H1 (cell line): Measurements from ENCODE around the gene GNAS. TPM values are rescaled to one million over a fixed set of nuclear protein-coding genes. Genes with fewer than 3 reads are reported as not detected.

Experiments used
- CTCF ChIA-PET: fragments of 300-600 bp; sonication (Branson Sonifier 250); formaldehyde crosslinking; loops from one replicate; lab custom pipeline; 2021; ENCODE audit not compliant: partially characterized antibody; lab: Charles Lee
- POLR2A ChIA-PET: fragments of 300-600 bp; sonication (Branson Sonifier 250); formaldehyde crosslinking; loops from one replicate; lab custom pipeline; 2021; ENCODE audit warnings: inconsistent platforms; ENCODE audit not compliant: partially characterized antibody; lab: Charles Lee
- DNase-seq, 2 experiments: peaks; one replicate each; pipeline versions ENCODE4 v3.0.0 to v3.0.0-alpha.2; 2010 to 2022; ENCODE audit warnings: low spot score in 2 of 2, low read depth in 1 of 2, mixed read lengths in 1 of 2
- FAIRE-seq: peaks from 2 replicates; lab custom pipeline; 2011; peaks lifted over from hg19 to GRCh38; lab: Jason Lieb, UNC
- H2AFZ ChIP-seq: 2 replicates; pipeline ENCODE4 v1.8.1; 2012; ENCODE audit warnings: low read length, inconsistent platforms
- H2AK5ac ChIP-seq: 2 replicates; pipeline ENCODE4 v1.6.1; 2013; ENCODE audit warnings: low read depth, low read length
- H2BK120ac ChIP-seq: replicated peaks from 2 replicates; pipeline ENCODE3; 2013; ENCODE audit warnings: low read depth, low read length, inconsistent platforms
- H2BK12ac ChIP-seq: 2 replicates; pipeline ENCODE4 v1.6.1; 2013; ENCODE audit warnings: low read depth, low read length
- H2BK15ac ChIP-seq: 2 replicates; pipeline ENCODE4 v1.6.1; 2013; ENCODE audit warnings: low read length
- H2BK20ac ChIP-seq: 2 replicates; pipeline ENCODE4 v1.6.1; 2013; ENCODE audit warnings: low read length
- H2BK5ac ChIP-seq: 2 replicates; pipeline ENCODE4 v1.6.1; 2013; ENCODE audit warnings: low read depth, low read length
- H3K14ac ChIP-seq: 2 replicates; pipeline ENCODE4 v1.6.1; 2013; ENCODE audit warnings: inconsistent platforms; ENCODE audit not compliant: insufficient read length
- H3K18ac ChIP-seq: 2 replicates; pipeline ENCODE4 v1.6.1; 2013; ENCODE audit warnings: low read length; ENCODE audit errors: extremely low read depth
- H3K23ac ChIP-seq: 2 replicates; pipeline ENCODE4 v1.6.1; 2013; ENCODE audit warnings: inconsistent platforms; ENCODE audit not compliant: insufficient read length
- H3K23me2 ChIP-seq: 2 replicates; pipeline ENCODE4 v1.6.1; 2013; ENCODE audit warnings: low read depth, low read length
- H3K27ac ChIP-seq: 2 replicates; pipeline ENCODE4 v1.6.1; 2011; ENCODE audit warnings: low read depth, low read length, inconsistent platforms
- H3K27me3 ChIP-seq, 4 experiments: replicated peaks in 1 of 4; 1 replicate in 1 of 4; 2 replicates in 3 of 4; pipeline versions ENCODE4 v1.6.1 to v1.8.1; 2011 to 2013; ENCODE audit warnings: low read length in 3 of 4, mild to moderate bottlenecking in 3 of 4, inconsistent platforms in 2 of 4, mixed read lengths in 2 of 4, moderate library complexity in 1 of 4; ENCODE audit not compliant: control insufficient read depth in 3 of 4, insufficient read depth in 3 of 4; ENCODE audit errors: extremely low read depth in 1 of 4
- H3K36me3 ChIP-seq, 4 experiments: 2 replicates each; pipeline versions ENCODE4 v1.6.1 to v1.8.1; 2011 to 2013; ENCODE audit warnings: mild to moderate bottlenecking in 4 of 4, low read length in 3 of 4, moderate library complexity in 2 of 4, control low read depth in 1 of 4, inconsistent platforms in 1 of 4; ENCODE audit not compliant: insufficient read depth in 4 of 4, control insufficient read depth in 2 of 4
- H3K4ac ChIP-seq: replicated peaks from 2 replicates; pipeline ENCODE3; 2013; ENCODE audit warnings: low read length, low read depth, mixed read lengths, inconsistent platforms; ENCODE audit not compliant: insufficient read length
- H3K4me1 ChIP-seq, 4 experiments: replicated peaks in 1 of 4; 1 replicate in 1 of 4; 2 replicates in 3 of 4; pipeline versions ENCODE4 v1.6.1 to v1.8.1; 2011 to 2013; ENCODE audit warnings: low read length in 3 of 4, inconsistent platforms in 2 of 4, mixed read lengths in 1 of 4; ENCODE audit not compliant: insufficient read depth in 4 of 4, control insufficient read depth in 3 of 4
- H3K4me2 ChIP-seq, 2 experiments: 2 replicates each; pipeline versions ENCODE4 v1.6.1 to v1.8.1; 2011 to 2013; ENCODE audit warnings: low read depth in 2 of 2, low read length in 2 of 2, control low read depth in 1 of 2, inconsistent platforms in 1 of 2, mild to moderate bottlenecking in 1 of 2; ENCODE audit not compliant: insufficient read depth in 1 of 2
- H3K4me3 ChIP-seq, 4 experiments: fragments of 200-600, 300-600 bp in 1 of 4; sonication (generic), shearing (Covaris generic), sonication (Bioruptor Twin) in 1 of 4; 2 replicates each; pipeline versions ENCODE4 v1.5.1 to v1.8.1; 2011 to 2016; ENCODE audit warnings: low read length in 4 of 4, low read depth in 3 of 4, control low read depth in 2 of 4, inconsistent platforms in 2 of 4, mild to moderate bottlenecking in 2 of 4, mixed read lengths in 1 of 4, moderate library complexity in 1 of 4; ENCODE audit not compliant: insufficient read depth in 2 of 4; ENCODE audit errors: extremely low read depth in 1 of 4
- H3K56ac ChIP-seq: replicated peaks from 2 replicates; pipeline ENCODE3; 2013; ENCODE audit warnings: low read depth, mild to moderate bottlenecking, mixed read lengths, low read length, inconsistent platforms; ENCODE audit not compliant: insufficient read length
- H3K79me1 ChIP-seq: 2 replicates; pipeline ENCODE4 v1.6.1; 2013; ENCODE audit warnings: low read depth, low read length, control low read depth
- H3K79me2 ChIP-seq, 2 experiments: 2 replicates each; pipeline versions ENCODE4 v1.6.1 to v1.8.1; 2012 to 2013; ENCODE audit warnings: low read length in 2 of 2, mild to moderate bottlenecking in 2 of 2, inconsistent platforms in 1 of 2; ENCODE audit not compliant: insufficient read depth in 2 of 2, control insufficient read depth in 1 of 2
- H3K9ac ChIP-seq, 4 experiments: replicated peaks in 1 of 4; 1 replicate in 1 of 4; 2 replicates in 3 of 4; pipeline versions ENCODE4 v1.6.1 to v1.8.1; 2011 to 2013; ENCODE audit warnings: low read depth in 3 of 4, low read length in 3 of 4, control low read depth in 2 of 4, mild to moderate bottlenecking in 2 of 4, moderate library complexity in 2 of 4, inconsistent platforms in 1 of 4; ENCODE audit errors: extremely low read depth in 1 of 4
- H3K9me3 ChIP-seq, 2 experiments: 2 replicates each; pipeline versions ENCODE4 v1.6.1 to v1.8.1; 2012 to 2013; ENCODE audit warnings: mild to moderate bottlenecking in 2 of 2, moderate library complexity in 2 of 2, control low read depth in 1 of 2, inconsistent platforms in 1 of 2, low read depth in 1 of 2, low read length in 1 of 2, mixed read lengths in 1 of 2; ENCODE audit not compliant: insufficient read depth in 2 of 2
- H4K20me1 ChIP-seq, 2 experiments: replicated peaks in 1 of 2; 2 replicates each; pipeline versions ENCODE3 to v1.8.1; 2011 to 2013; ENCODE audit warnings: inconsistent platforms in 2 of 2, low read length in 2 of 2, mild to moderate bottlenecking in 1 of 2; ENCODE audit not compliant: insufficient read depth in 2 of 2, control insufficient read depth in 1 of 2
- H4K5ac ChIP-seq: 2 replicates; pipeline ENCODE4 v1.6.1; 2013; ENCODE audit warnings: low read length, low read depth, mixed read lengths, inconsistent platforms; ENCODE audit not compliant: insufficient read length
- H4K8ac ChIP-seq: 2 replicates; pipeline ENCODE4 v1.8.0; 2013; ENCODE audit warnings: mild to moderate bottlenecking, moderate library complexity, low read length, inconsistent platforms; ENCODE audit not compliant: insufficient read depth; ENCODE audit errors: extremely low read depth
- H4K91ac ChIP-seq: replicated peaks from 2 replicates; pipeline ENCODE3; 2013; ENCODE audit warnings: low read length, mixed read lengths, inconsistent platforms; ENCODE audit not compliant: insufficient read length
- ATF3 ChIP-seq: IDR thresholded peaks from 2 replicates; pipeline ENCODE4 v1.6.1; 2011; ENCODE audit warnings: low read depth, mild to moderate bottlenecking, low read length; ENCODE audit not compliant: insufficient read depth
- BACH1 ChIP-seq: IDR thresholded peaks from 2 replicates; pipeline ENCODE4 v1.6.1; 2012; ENCODE audit warnings: low read length, improper control_type of control experiment
- CTBP2 ChIP-seq: IDR thresholded peaks from 2 replicates; pipeline ENCODE4 v1.7.0; 2011; ENCODE audit warnings: borderline replicate concordance, mild to moderate bottlenecking, moderate library complexity, mixed read lengths, low read length; ENCODE audit not compliant: insufficient read depth, insufficient read length
- FOSL1 ChIP-seq: IDR thresholded peaks from 2 replicates; pipeline ENCODE4 v1.6.1; 2011; ENCODE audit warnings: mild to moderate bottlenecking, low read depth, low read length, moderate library complexity; ENCODE audit not compliant: insufficient read depth
- KDM5A ChIP-seq: fragments of 200-600 bp; IDR thresholded peaks from 2 replicates; pipeline ENCODE4 v1.7.1; 2012; ENCODE audit warnings: mild to moderate bottlenecking, low read length, inconsistent platforms, mixed read lengths
- MAFK ChIP-seq: IDR thresholded peaks from 2 replicates; pipeline ENCODE4 v1.6.1; 2012; ENCODE audit warnings: low read depth, mild to moderate bottlenecking, improper control_type of control experiment, low read length
- NRF1 ChIP-seq: IDR thresholded peaks from 2 replicates; pipeline ENCODE4 v1.6.1; 2011; ENCODE audit warnings: mild to moderate bottlenecking, low read depth, low read length, improper control_type of control experiment
- RFX5 ChIP-seq: IDR thresholded peaks from 2 replicates; pipeline ENCODE4 v1.6.1; 2011; ENCODE audit warnings: low read depth, low read length, improper control_type of control experiment, borderline replicate concordance
- RNF2 ChIP-seq: fragments of 200-900, 300-1000 bp; sonication (generic); IDR thresholded peaks from 2 replicates; pipeline ENCODE4 v1.7.1; 2016; ENCODE audit warnings: borderline replicate concordance, low read depth, mild to moderate bottlenecking, antibody characterized with exemption, low read length; ENCODE audit not compliant: poor library complexity, severe bottlenecking; ENCODE audit errors: missing control alignments
- WGBS, 2 experiments: shearing (Covaris generic) in 1 of 2; methylation state at CpG; one replicate each; pipeline versions ENCODE4 v1.1.6 to v1.1.7; 2013 to 2015; ENCODE audit warnings: low lambda C conversion rate in 2 of 2, mixed read lengths in 2 of 2, inconsistent platforms in 1 of 2, low coverage in 1 of 2, missing lambda C conversion rate in 1 of 2; ENCODE audit not compliant: insufficient replicate concordance in 2 of 2, insufficient coverage in 1 of 2, insufficient read length in 1 of 2; ENCODE audit errors: extremely low coverage in 1 of 2, missing lambda C conversion rate in 1 of 2; 5-methylcytosine and 5-hydroxymethylcytosine counted together
- polyA plus RNA-seq, 7 experiments: library from polyadenylated mRNA; depleted of rRNA in 3 of 7; stranded (reverse) in 5 of 7; unstranded in 2 of 7; fragments of >200 nt in 5 of 7; fragments of 200-250 nt in 2 of 7; gene quantifications; 1 replicate in 5 of 7; 2 replicates in 1 of 7; 4 replicates in 1 of 7; pipeline versions ENCODE4 v1.2.1 to v1.2.3, GENCODE V29; 2011 to 2013; ENCODE audit warnings: missing spikeins in 2 of 7, mixed read lengths in 2 of 7
- total RNA-seq: library from RNA; stranded (reverse); fragmentation: NEBNext Ultra II Directional; extraction: Animal tissue kit (Norgen Biotek cat#: 25700); gene quantifications from 2 replicates; pipeline ENCODE4 v1.2.1, GENCODE V29; 2021

Gene GNAS
- total and polyA plus RNA-seq, 2 of the 8 experiments (the other 6 are each of a cell fraction or from before 2014, with no cell fraction given) = 989 to 1,613 TPM

DNA sequence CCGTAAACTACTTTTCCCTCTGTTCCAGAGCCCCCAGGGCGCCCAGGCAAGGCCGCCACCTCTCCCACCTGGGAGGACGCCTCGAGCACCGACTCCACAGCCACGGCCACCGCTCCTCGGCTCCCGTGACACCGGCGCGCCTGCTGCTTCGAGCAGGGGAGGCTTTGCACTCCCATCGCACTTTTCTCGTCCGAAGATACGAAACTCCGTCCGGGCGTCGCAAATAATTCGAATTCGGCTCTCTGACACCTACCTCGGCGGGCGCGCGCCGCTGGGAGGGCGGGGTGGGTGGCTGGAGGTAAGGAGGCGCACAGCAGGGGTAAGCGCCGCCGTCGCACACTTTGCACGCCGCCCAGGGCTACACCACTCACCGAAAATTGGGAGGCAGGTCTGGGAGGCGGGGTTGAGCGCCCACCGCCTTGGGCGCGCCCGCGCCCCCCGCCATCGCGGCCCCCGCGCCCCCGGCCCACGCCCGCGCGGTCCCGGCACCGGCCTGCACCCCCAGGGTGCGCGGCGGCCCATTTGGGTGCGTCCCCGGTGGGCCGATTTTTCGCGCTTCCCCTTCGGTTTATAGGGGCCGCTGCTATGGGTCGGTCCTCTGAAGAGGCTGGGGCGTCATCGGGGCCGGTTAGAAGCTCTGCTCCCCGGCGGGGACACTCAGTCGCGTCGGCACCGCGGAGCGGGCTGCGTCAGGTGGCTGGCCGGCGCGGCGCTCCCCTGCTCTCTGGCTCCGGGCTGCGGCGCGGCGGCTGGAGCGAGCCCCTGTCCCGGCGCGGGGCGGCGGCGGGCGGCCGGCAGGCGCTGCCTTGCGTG is 36.2 kb downstream of the GNAS start:
- Histone ChIP-seq H2BK120ac (no peak overlapping the region), H2BK5ac (peak overlapping the region; percentile 78; the same call in 1 of the 2 replicates), H2BK12ac (no peak overlapping the region), H3K27ac (peak overlapping the region; percentile 53; the same call in 1 of the 2 replicates), H3K79me1 (no peaks in the 10 kb centered on the region; the same call in 1 of the 2 replicates), H3K4me3 (peak overlapping the region; percentile 78 to 95 (median 85)), H4K5ac (peak overlapping the region; percentile 50), H3K9ac (peak overlapping the region; percentile 65 to 84 (median 72)), H3K23me2 (peaks cover 14% of the 10 kb centered on the region), H3K23ac (no peak overlapping the region), H3K36me3 (peaks cover 0 to 8% (median 3%) of the 10 kb centered on the region in 4 experiments; a peak in 2 of 8 replicates), H3K18ac (0 out of 2 replicates have a peak overlapping the region, but pooled peaks have one; percentile 51), H3K4me2 (peak overlapping the region; percentile 80 to 97), H2AK5ac (no peak overlapping the region), H4K20me1 (peaks cover under 1% of the 10 kb centered on the region in 2 experiments), H3K14ac (no peak overlapping the region), H3K27me3 (peaks cover 0 to 6% (median 2%) of the 10 kb centered on the region in 4 experiments; a peak in 2 of 7 replicates), H2BK15ac (0 out of 2 replicates have a peak overlapping the region, but pooled peaks have one; percentile 61), H3K9me3 (peaks cover 2 to 3% of the 10 kb centered on the region in 2 experiments; a peak in 1 of 4 replicates), H4K91ac (peak overlapping the region; percentile 34), H2AFZ (no peak overlapping the region), H3K56ac (peak overlapping the region; percentile 50), H2BK20ac (no peak overlapping the region), H3K4ac (no peak overlapping the region), H3K79me2 (peaks cover 5 to 20% of the 10 kb centered on the region in 2 experiments; a peak in 3 of 4 replicates), H3K4me1 (peaks cover 0 to 10% (median 5%) of the 10 kb centered on the region in 4 experiments; a peak in 6 of 7 replicates), H4K8ac (peak overlapping the region; percentile 95)
- 25% methylated on average over 36 of the region's 101 CpGs; no CpG with 5 or more reads in 1 of the 2 experiments for WGBS, 2 experiments
- FAIRE-seq = no peak
- ChIA-PET POLR2A (interaction anchor here (0.5 to 3.7 kb wide), 17 partner anchors 9 to 377 kb away, joined by 3 to 37 read pairs (median 5); partner anchors contain the start of genes ATP5F1E, GNAS and NELFCD), CTCF (no interaction called here)
- peak in 1 of 2 experiments; percentile 84 for DNase-seq
- TF ChIP-seq BACH1 (no peak), NRF1 (peak; percentile 18; the same call in 1 of the 2 replicates), KDM5A (peak; percentile 69; the same call in 1 of the 2 replicates), MAFK (no peak), RNF2 (no peak), CTBP2 (no peak), FOSL1 (no peak), RFX5 (no peak), ATF3 (peak; percentile 79)
